BLaER1 (cell line): ENCODE measurements around the gene CRCP.
"Not testable (repeated sequence)": the region's sequence is repeated elsewhere in the genome, so short reads cannot be mapped to it uniquely, and the experiment has no call there.

Source experiments
- H3K27ac ChIP-seq: shearing (Covaris generic); formaldehyde crosslinking; 2 replicates; pipeline ENCODE4 v1.8.1; 2022
- H3K27me3 ChIP-seq: shearing (Covaris generic); formaldehyde crosslinking; 2 replicates; pipeline ENCODE4 v1.8.1; 2022
- H3K36me3 ChIP-seq: shearing (Covaris generic); formaldehyde crosslinking; 2 replicates; pipeline ENCODE4 v1.8.1; 2022
- H3K4me1 ChIP-seq: shearing (Covaris generic); formaldehyde crosslinking; 2 replicates; pipeline ENCODE4 v1.8.1; 2022
- H3K4me2 ChIP-seq: shearing (Covaris generic); formaldehyde crosslinking; 2 replicates; pipeline ENCODE4 v1.8.1; 2022
- H3K4me3 ChIP-seq: shearing (Covaris generic); formaldehyde crosslinking; 2 replicates; pipeline ENCODE4 v1.8.1; 2022
- H3K9ac ChIP-seq: shearing (Covaris generic); formaldehyde crosslinking; 2 replicates; pipeline ENCODE4 v1.8.1; 2022
- H3K9me3 ChIP-seq: shearing (Covaris generic); formaldehyde crosslinking; 2 replicates; pipeline ENCODE4 v1.8.1; 2022
- H4K20me1 ChIP-seq: shearing (Covaris generic); formaldehyde crosslinking; 2 replicates; pipeline ENCODE4 v1.8.1; 2022
- Cebpa-rat ChIP-seq: shearing (Covaris generic); IDR thresholded peaks from 2 replicates; pipeline ENCODE4 v1.8.1; 2022

The CRCP gene

DNA sequence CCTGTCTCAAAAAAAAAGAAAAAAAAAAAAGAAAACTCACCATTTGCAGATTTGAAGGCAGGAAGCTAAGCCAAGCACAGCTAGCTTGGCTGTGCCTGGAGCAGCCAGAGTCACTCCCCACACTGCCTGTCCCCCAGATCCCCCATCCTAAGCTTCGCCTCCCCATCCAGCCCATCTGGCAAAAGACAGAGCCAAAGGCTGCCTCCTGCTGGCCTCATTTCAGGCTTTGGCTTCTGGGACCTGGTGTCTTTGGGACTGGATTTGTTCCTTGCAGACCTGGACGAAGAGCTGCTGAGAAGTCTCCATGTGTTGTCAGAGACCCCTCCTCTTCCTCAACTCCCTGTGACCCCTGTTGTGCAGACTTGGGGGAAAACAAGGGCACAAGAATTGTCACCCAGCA lies 31.0 kb upstream of the CRCP start:
- Histone ChIP-seq H3K9ac (no peak overlapping the region), H3K4me1 (peaks cover 11% of the 10 kb centered on the region), H3K27me3 (no peaks in the 10 kb centered on the region), H3K4me2 (no peak overlapping the region), H3K4me3 (no peak overlapping the region), H3K9me3 (no peaks in the 10 kb centered on the region), H3K36me3 (peaks cover 77% of the 10 kb centered on the region), H3K27ac (no peak overlapping the region), H4K20me1 (no peaks in the 10 kb centered on the region)
- no peak for TF ChIP-seq Cebpa-rat

DNA sequence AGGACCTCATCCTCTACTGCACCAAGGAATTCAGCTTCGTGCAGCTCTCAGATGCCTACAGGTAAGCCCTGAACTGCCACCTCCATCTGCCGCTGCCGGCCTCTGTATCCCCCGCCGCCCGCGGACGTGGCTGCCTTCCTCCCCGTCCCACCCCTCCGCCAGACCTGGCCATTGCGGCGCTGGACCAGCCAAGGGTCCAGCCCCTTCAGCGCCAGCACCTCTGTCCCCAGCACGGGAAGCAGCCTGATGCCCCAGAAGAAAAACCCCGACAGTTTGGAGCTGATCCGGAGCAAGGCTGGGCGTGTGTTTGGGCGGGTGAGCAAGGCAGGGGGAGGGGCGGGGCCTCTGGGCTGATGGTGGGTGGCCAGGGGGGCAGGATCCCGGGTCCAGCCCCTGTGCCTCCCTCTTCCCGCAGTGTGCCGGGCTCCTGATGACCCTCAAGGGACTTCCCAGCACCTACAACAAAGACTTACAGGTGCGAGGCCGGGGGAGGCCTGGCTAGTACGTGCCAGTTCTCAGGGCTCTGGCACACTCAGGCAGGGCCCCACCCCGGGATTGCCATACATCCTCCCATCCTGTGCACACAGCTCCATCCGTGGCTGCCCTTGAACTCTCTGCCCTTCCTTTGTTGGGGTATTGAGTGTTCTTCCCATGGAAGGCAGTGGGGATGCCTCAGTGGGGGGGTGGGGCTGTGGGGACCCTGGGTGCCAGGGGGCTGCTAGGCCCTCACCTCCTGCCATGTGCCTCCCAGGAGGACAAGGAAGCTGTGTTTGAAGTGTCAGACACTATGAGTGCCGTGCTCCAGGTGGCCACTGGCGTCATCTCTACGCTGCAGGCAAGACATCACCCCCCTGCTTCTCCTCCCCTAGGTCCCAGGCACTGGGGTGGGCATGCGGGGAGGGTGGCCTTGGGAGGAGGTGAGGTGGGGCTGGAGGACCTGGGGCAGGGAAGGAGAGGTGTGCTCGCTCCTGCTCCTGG lies 25.5 kb upstream of the CRCP start:
- no peak overlapping the region for H3K9ac ChIP-seq
- peaks cover 9% of the 10 kb centered on the region for H3K4me1 ChIP-seq
- H4K20me1 ChIP-seq = no peaks in the 10 kb centered on the region
- no peak for TF ChIP-seq Cebpa-rat
- no peaks in the 10 kb centered on the region for H3K27me3 ChIP-seq
- H3K36me3 ChIP-seq = peaks cover 50% of the 10 kb centered on the region
- H3K9me3 ChIP-seq = no peaks in the 10 kb centered on the region
- H3K27ac ChIP-seq = no peak overlapping the region
- H3K4me2 ChIP-seq = no peak overlapping the region
- H3K4me3 ChIP-seq = no peak overlapping the region

DNA sequence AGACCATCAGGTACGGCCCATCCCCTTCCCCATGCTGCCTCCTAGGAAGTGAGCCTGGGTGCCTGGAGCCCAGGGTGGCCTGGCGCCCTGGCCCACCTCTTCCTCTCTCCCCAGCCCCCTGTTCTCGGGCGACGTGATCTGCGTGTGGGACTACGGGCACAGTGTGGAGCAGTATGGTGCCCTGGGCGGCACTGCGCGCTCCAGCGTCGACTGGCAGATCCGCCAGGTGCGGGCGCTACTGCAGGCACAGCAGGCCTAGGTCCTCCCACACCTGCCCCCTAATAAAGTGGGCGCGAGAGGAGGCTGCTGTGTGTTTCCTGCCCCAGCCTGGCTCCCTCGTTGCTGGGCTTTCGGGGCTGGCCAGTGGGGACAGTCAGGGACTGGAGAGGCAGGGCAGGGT lies 22.0 kb upstream of the CRCP start:
- no peak overlapping the region for H3K27ac ChIP-seq
- no peaks in the 10 kb centered on the region for H4K20me1 ChIP-seq

DNA sequence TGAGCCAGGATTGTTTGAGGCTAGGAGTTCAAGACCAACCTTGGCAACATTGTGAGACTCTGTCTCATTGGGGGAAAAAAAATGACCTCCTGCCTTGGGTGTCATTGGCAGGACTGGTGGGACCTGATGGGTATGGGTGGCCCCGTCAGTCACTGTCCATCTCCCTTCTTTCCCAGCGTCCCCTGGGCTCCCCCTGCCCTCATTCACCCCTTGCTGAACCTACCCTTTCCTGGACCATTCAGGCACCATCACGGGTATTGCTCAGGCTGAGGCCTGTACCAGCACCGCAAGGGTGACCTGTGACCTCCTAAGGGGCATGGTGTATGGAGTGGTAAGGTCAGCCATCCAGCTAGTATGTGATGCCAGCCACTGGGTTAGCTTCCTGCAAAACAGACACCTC lies 19.6 kb upstream of the CRCP start:
- Histone ChIP-seq H3K4me3 (no peak overlapping the region), H3K9ac (no peak overlapping the region), H3K4me2 (no peak overlapping the region), H3K27me3 (no peaks in the 10 kb centered on the region), H4K20me1 (no peaks in the 10 kb centered on the region), H3K27ac (no peak overlapping the region), H3K36me3 (peaks cover 14% of the 10 kb centered on the region; the same call in 1 of the 2 replicates), H3K4me1 (0 out of 2 replicates have a peak, but pooled peaks cover 5% of the 10 kb centered on the region), H3K9me3 (no peaks in the 10 kb centered on the region)
- TF ChIP-seq Cebpa-rat = no peak

More for the DNA sequence above, 22.0 kb upstream of the CRCP start:
- H3K4me1 ChIP-seq = no peaks in the 10 kb centered on the region
- no peaks in the 10 kb centered on the region for H3K9me3 ChIP-seq
- H3K4me2 ChIP-seq = no peak overlapping the region
- H3K27me3 ChIP-seq = no peaks in the 10 kb centered on the region
- H3K9ac ChIP-seq = no peak overlapping the region
- peaks cover 19% of the 10 kb centered on the region for H3K36me3 ChIP-seq
- no peak for TF ChIP-seq Cebpa-rat
- H3K4me3 ChIP-seq = no peak overlapping the region

DNA sequence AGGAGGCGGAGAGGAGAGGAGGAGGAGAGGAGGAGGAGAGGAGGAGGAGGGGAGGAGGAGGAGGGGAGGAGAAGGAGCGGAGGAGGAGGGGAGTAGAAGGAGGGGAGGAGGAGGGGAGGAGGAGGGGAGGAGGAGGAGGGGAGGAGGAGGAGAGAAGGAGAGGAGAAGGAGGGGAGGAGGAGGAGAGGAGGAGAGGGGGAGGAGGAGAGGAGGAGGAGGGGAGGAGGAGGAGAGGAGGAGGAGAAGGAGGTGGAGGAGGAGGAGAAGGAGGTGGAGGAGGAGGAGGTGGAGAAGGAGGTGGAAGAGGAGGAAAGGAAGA lies 15.5 kb upstream of the CRCP start:
- no peak for TF ChIP-seq Cebpa-rat
- Histone ChIP-seq H3K9me3 (no peaks in the 10 kb centered on the region), H3K4me3 (no peak overlapping the region), H3K4me2 (peak overlapping the region; percentile 85; the same call in 1 of the 2 replicates), H3K9ac (peak overlapping the region; percentile 71; the same call in 1 of the 2 replicates), H3K27me3 (no peaks in the 10 kb centered on the region), H4K20me1 (no peaks in the 10 kb centered on the region), H3K4me1 (peaks cover 13% of the 10 kb centered on the region), H3K36me3 (no peaks in the 10 kb centered on the region), H3K27ac (no peak overlapping the region)

DNA sequence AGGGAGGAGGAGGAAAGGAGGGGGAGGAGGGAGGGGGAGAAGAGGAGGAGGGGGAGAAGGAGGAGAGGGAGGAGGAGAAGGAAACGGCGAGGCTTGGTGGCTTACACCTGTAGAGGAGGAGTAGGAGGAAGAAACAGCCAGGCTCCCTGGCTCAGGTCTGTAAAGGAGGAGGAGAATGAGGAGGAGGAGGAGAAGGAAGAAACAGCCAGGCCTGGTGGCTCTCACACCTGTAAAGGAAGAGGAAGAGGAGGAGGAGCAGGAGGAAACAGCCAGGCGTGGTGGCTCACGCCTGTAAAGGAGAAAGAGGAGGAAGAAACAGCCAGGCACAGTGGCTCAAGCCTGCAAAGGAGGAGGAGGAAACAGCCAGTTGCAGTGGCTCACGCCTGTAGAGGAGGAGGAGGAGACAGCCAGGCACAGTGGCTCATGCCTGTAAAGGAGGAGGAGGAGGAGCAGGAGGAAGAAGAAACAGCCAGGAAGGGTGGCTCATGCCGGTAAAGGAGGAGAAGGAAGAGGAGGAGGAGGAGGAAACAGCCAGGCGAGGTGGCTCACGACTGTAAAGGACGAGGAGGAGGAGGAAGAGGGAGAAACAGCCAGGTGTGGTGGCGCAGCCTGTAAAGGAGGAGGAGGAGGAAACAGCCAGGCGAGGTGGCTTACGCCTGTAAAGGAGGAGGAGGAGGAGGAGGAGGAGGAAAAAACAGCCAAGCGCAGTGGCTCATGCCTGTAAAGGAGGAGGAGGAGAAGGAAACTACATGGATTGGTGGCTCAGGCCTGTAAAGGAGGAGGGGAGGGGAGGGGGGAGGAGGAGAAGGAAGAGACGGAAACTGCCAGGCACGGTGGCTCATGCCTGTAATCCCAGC lies 14.9 kb upstream of the CRCP start:
- no peaks in the 10 kb centered on the region for H3K27me3 ChIP-seq
- H3K4me3 ChIP-seq = peak overlapping the region; percentile 64
- no peaks in the 10 kb centered on the region; the same call in 1 of the 2 replicates for H3K36me3 ChIP-seq
- TF ChIP-seq Cebpa-rat = no peak
- no peaks in the 10 kb centered on the region for H3K9me3 ChIP-seq
- H3K4me1 ChIP-seq = peaks cover 13% of the 10 kb centered on the region
- peak overlapping the region; percentile 76 for H3K27ac ChIP-seq
- peak overlapping the region; percentile 71 for H3K9ac ChIP-seq
- no peaks in the 10 kb centered on the region for H4K20me1 ChIP-seq
- peak overlapping the region; percentile 85 for H3K4me2 ChIP-seq

DNA sequence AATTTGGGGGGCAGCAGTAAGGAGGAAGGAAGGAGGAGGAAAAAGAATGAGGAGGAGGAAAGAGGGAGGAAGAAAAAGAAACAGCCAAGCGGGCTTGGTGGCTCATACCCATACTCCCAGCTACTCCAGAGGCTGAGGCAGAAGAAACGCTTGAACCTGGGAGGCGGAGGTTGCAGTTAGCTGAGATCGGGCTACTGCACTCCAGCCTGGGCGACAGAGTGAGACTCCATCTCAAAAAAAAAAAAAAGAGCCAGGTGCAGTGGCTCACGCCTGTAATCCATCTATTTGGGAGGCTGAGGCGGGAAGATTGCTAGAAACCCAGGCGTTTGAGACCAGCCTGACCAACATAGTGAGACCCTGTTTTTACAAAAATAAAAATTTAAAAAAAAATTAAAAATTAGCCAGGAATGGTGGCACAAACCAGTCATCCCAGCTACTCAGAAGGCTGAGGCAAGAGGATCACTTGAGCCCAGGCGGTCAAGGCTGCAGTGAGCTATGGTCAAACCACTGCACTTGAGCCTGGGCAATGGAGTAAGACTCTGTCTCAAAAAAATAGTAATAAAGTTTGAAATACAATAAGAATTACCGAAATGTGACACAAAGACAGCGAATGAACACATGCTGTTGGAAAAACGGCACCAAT lies 14.1 kb upstream of the CRCP start:
- Histone ChIP-seq H3K27ac (peak overlapping the region; percentile 76), H3K27me3 (no peaks in the 10 kb centered on the region), H3K9me3 (no peaks in the 10 kb centered on the region), H3K4me3 (peak overlapping the region; percentile 64), H3K4me1 (peaks cover 13% of the 10 kb centered on the region), H3K4me2 (peak overlapping the region; percentile 85), H3K36me3 (no peaks in the 10 kb centered on the region; the same call in 1 of the 2 replicates), H4K20me1 (no peaks in the 10 kb centered on the region), H3K9ac (peak overlapping the region; percentile 71)
- TF ChIP-seq Cebpa-rat = no peak

DNA sequence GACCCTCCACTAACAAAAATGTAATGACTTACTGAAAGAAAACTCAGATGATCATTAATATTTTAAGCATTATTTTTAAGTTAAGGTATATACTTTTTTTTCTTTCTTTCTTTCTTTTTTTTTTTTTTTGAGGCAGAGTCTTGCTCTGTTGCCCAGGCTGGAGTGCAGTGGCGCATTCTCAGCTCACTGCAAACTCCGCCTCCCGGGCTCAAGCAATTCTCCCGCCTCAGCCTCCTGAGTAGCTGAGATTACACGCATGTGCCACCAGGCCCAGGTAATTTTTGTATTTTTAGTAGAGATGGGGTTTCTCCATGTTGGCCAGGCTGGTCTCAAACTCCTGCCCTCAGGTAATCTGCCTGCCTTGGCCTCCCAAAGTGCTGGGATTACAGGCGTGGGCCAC lies 12.5 kb upstream of the CRCP start:
- H3K27me3 ChIP-seq, H3K36me3 ChIP-seq, H3K27ac ChIP-seq, H3K4me3 ChIP-seq, H3K9ac ChIP-seq, H3K4me2 ChIP-seq, H4K20me1 ChIP-seq, H3K9me3 ChIP-seq: not testable (repeated sequence)
- peaks cover 13% of the 10 kb centered on the region for H3K4me1 ChIP-seq

DNA sequence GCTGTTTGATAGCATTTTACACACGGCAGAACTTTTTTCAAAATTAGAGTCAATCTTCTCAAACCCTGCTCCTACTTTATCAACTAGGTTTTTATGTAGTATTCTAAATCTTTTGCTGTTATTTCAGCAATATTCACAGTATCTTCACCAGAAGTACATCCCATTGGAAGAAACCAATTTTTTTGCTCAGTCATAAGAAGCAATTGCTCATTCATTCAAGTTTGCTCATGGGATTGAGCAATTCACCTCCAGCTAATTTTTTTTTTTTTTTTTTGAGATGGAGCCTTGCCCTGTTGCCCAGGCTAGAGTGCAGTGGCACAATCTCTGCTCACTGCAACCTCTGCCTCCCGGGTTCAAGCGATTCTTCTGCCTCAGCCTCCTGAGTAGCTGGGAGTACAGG lies 10.7 kb upstream of the CRCP start:
- not testable (repeated sequence) for H3K4me2 ChIP-seq, H3K27ac ChIP-seq, H4K20me1 ChIP-seq, H3K27me3 ChIP-seq, H3K36me3 ChIP-seq, H3K9me3 ChIP-seq, H3K9ac ChIP-seq, H3K4me3 ChIP-seq
- H3K4me1 ChIP-seq = peaks cover 13% of the 10 kb centered on the region
